Measurements from ENCODE around the gene SYNJ2BP.
"Not testable (repeated sequence)": the region's sequence is repeated elsewhere in the genome, so short reads cannot be mapped to it uniquely, and the experiment has no call there.

The SYNJ2BP gene

GRCh38 chr14:70419270-70419931, 2.5 kb upstream of the SYNJ2BP start:
- Histone ChIP-seq H3K4me1 (ENCODE audit: control insufficient read depth, insufficient read depth, low read length) (peaks cover 12% of the 10 kb centered on the region), H3K27ac (ENCODE audit: low read depth, low read length) (peak overlapping the region; percentile 18)
- not testable (repeated sequence) for H3K9ac ChIP-seq (ENCODE audit: low read depth, low read length); H3K36me3 ChIP-seq (ENCODE audit: control insufficient read depth, insufficient read depth, low read length); H3K9me3 ChIP-seq (ENCODE audit: control insufficient read depth, insufficient read depth, low read length); H3K27me3 ChIP-seq (ENCODE audit: control insufficient read depth, insufficient read depth, low read length); H3K4me3 ChIP-seq (ENCODE audit: low read depth, low read length)

- peaks cover 12% of the 10 kb centered on the region for H3K4me1 ChIP-seq (ENCODE audit: control insufficient read depth, insufficient read depth, low read length)
- H3K9ac ChIP-seq (ENCODE audit: low read depth, low read length) = peak overlapping the region; percentile 86
- H3K27ac ChIP-seq (ENCODE audit: low read depth, low read length) = peak overlapping the region; percentile 81
Observed at GRCh38 chr14:70416338-70416724, 559 bp downstream of the SYNJ2BP start.

GRCh38 chr14:70415788-70416187, 1.1 kb downstream of the SYNJ2BP start:
- H3K9me3 ChIP-seq (ENCODE audit: control insufficient read depth, insufficient read depth, low read length) = no peaks in the 10 kb centered on the region
- H3K9ac ChIP-seq (ENCODE audit: low read depth, low read length) = no peak overlapping the region
- H3K4me3 ChIP-seq (ENCODE audit: low read depth, low read length) = peak overlapping the region; percentile 95
- peaks cover 12% of the 10 kb centered on the region for H3K36me3 ChIP-seq (ENCODE audit: control insufficient read depth, insufficient read depth, low read length)
- H3K27ac ChIP-seq (ENCODE audit: low read depth, low read length) = no peak overlapping the region
- H3K4me1 ChIP-seq (ENCODE audit: control insufficient read depth, insufficient read depth, low read length) = peaks cover 12% of the 10 kb centered on the region
- no peaks in the 10 kb centered on the region for H3K27me3 ChIP-seq (ENCODE audit: control insufficient read depth, insufficient read depth, low read length)

More at GRCh38 chr14:70416338-70416724, 559 bp downstream of the SYNJ2BP start:
- Histone ChIP-seq H3K27me3 (ENCODE audit: control insufficient read depth, insufficient read depth, low read length) (no peaks in the 10 kb centered on the region), H3K36me3 (ENCODE audit: control insufficient read depth, insufficient read depth, low read length) (peaks cover 12% of the 10 kb centered on the region), H3K9me3 (ENCODE audit: control insufficient read depth, insufficient read depth, low read length) (no peaks in the 10 kb centered on the region), H3K4me3 (ENCODE audit: low read depth, low read length) (peak overlapping the region; percentile 95)

DNA sequence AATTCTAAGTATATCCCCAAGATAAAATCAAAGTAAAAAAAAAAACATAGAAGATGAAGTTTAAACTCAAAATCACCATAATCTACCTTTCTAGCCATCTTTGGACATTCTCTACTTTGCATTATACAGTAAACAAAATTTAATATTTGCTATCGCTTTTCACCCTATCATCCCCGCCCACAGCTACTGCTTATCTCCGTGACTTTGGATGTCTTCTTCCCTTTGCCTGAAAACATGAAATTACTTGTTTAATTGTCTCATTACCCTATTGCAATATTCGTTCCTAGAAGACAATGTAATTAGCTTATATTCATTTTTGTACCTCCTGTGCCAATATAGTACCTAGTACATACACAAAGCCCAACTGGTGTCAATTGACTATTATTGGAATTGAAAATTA, 9.3 kb downstream of the SYNJ2BP start:
- Histone ChIP-seq H3K36me3 (ENCODE audit: control insufficient read depth, insufficient read depth, low read length) (peaks cover 4% of the 10 kb centered on the region), H3K27me3 (ENCODE audit: control insufficient read depth, insufficient read depth, low read length) (no peaks in the 10 kb centered on the region), H3K27ac (ENCODE audit: low read depth, low read length) (no peak overlapping the region), H3K9me3 (ENCODE audit: control insufficient read depth, insufficient read depth, low read length) (no peaks in the 10 kb centered on the region), H3K4me3 (ENCODE audit: low read depth, low read length) (no peak overlapping the region), H3K4me1 (ENCODE audit: control insufficient read depth, insufficient read depth, low read length) (peaks cover 7% of the 10 kb centered on the region), H3K9ac (ENCODE audit: low read depth, low read length) (no peak overlapping the region)

- not testable (repeated sequence) for H3K4me3 ChIP-seq (ENCODE audit: low read depth, low read length); H3K27ac ChIP-seq (ENCODE audit: low read depth, low read length); H3K27me3 ChIP-seq (ENCODE audit: control insufficient read depth, insufficient read depth, low read length); H3K9me3 ChIP-seq (ENCODE audit: control insufficient read depth, insufficient read depth, low read length); H3K36me3 ChIP-seq (ENCODE audit: control insufficient read depth, insufficient read depth, low read length); H3K9ac ChIP-seq (ENCODE audit: low read depth, low read length)
- H3K4me1 ChIP-seq (ENCODE audit: control insufficient read depth, insufficient read depth, low read length) = peaks cover 15% of the 10 kb centered on the region
Observed at GRCh38 chr14:70406216-70406615, 10.7 kb downstream of the SYNJ2BP start.

GRCh38 chr14:70403335-70403734, 13.6 kb downstream of the SYNJ2BP start:
- H3K9me3 ChIP-seq (ENCODE audit: control insufficient read depth, insufficient read depth, low read length); H3K4me3 ChIP-seq (ENCODE audit: low read depth, low read length): not testable (repeated sequence)

DNA sequence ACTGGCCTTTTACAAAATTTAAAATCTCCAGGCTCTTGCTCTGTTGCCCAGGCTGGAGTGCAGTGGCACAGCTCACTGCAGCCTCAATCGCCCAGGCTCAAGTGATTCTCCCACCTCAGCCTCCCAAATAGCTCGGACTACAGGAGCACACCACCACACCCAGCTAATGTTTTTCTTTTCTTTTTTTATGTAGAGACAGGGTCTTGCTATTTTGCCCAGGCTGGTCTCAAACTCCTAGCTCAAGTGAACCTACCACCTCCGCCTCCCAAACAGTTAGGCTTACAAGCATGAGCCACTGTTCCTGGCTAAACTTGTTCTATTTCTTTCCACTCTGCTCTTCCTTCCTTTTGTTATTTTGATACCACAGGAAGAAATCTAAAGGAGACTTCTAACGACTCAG, 15.2 kb downstream of the SYNJ2BP start:
- H3K4me1 ChIP-seq (ENCODE audit: control insufficient read depth, insufficient read depth, low read length) = peaks cover 15% of the 10 kb centered on the region
- no peak overlapping the region for H3K4me3 ChIP-seq (ENCODE audit: low read depth, low read length)
- no peaks in the 10 kb centered on the region for H3K27me3 ChIP-seq (ENCODE audit: control insufficient read depth, insufficient read depth, low read length)
- H3K36me3 ChIP-seq (ENCODE audit: control insufficient read depth, insufficient read depth, low read length) = peaks cover 12% of the 10 kb centered on the region; the same call in 1 of the 2 replicates
- no peak overlapping the region for H3K9ac ChIP-seq (ENCODE audit: low read depth, low read length)
- H3K9me3 ChIP-seq (ENCODE audit: control insufficient read depth, insufficient read depth, low read length) = no peaks in the 10 kb centered on the region
- peak overlapping the region; percentile 14 for H3K27ac ChIP-seq (ENCODE audit: low read depth, low read length)

More at GRCh38 chr14:70403335-70403734, 13.6 kb downstream of the SYNJ2BP start:
- H3K27me3 ChIP-seq (ENCODE audit: control insufficient read depth, insufficient read depth, low read length); H3K36me3 ChIP-seq (ENCODE audit: control insufficient read depth, insufficient read depth, low read length); H3K9ac ChIP-seq (ENCODE audit: low read depth, low read length): not testable (repeated sequence)
- Histone ChIP-seq H3K4me1 (ENCODE audit: control insufficient read depth, insufficient read depth, low read length) (peaks cover 15% of the 10 kb centered on the region), H3K27ac (ENCODE audit: low read depth, low read length) (peak overlapping the region; percentile 5)

GRCh38 chr14:70398706-70399431, 18.0 kb downstream of the SYNJ2BP start:
- H3K4me3 ChIP-seq (ENCODE audit: low read depth, low read length) = no peak overlapping the region
- peaks cover 15% of the 10 kb centered on the region for H3K4me1 ChIP-seq (ENCODE audit: control insufficient read depth, insufficient read depth, low read length)
- H3K9ac ChIP-seq (ENCODE audit: low read depth, low read length) = no peak overlapping the region
- no peaks in the 10 kb centered on the region for H3K27me3 ChIP-seq (ENCODE audit: control insufficient read depth, insufficient read depth, low read length)
- peaks cover 12% of the 10 kb centered on the region; the same call in 1 of the 2 replicates for H3K36me3 ChIP-seq (ENCODE audit: control insufficient read depth, insufficient read depth, low read length)
- H3K9me3 ChIP-seq (ENCODE audit: control insufficient read depth, insufficient read depth, low read length) = no peaks in the 10 kb centered on the region
- H3K27ac ChIP-seq (ENCODE audit: low read depth, low read length) = no peak overlapping the region

- Histone ChIP-seq H3K27me3 (ENCODE audit: control insufficient read depth, insufficient read depth, low read length) (no peaks in the 10 kb centered on the region), H3K4me3 (ENCODE audit: low read depth, low read length) (no peak overlapping the region), H3K9me3 (ENCODE audit: control insufficient read depth, insufficient read depth, low read length) (no peaks in the 10 kb centered on the region), H3K4me1 (ENCODE audit: control insufficient read depth, insufficient read depth, low read length) (peaks cover 14% of the 10 kb centered on the region), H3K36me3 (ENCODE audit: control insufficient read depth, insufficient read depth, low read length) (peaks cover 12% of the 10 kb centered on the region; the same call in 1 of the 2 replicates), H3K9ac (ENCODE audit: low read depth, low read length) (no peak overlapping the region), H3K27ac (ENCODE audit: low read depth, low read length) (no peak overlapping the region)
Observed at GRCh38 chr14:70398280-70398679, 18.6 kb downstream of the SYNJ2BP start.

- peaks cover 12% of the 10 kb centered on the region; the same call in 1 of the 2 replicates for H3K36me3 ChIP-seq (ENCODE audit: control insufficient read depth, insufficient read depth, low read length)
- H3K27me3 ChIP-seq (ENCODE audit: control insufficient read depth, insufficient read depth, low read length) = no peaks in the 10 kb centered on the region
- H3K9ac ChIP-seq (ENCODE audit: low read depth, low read length) = no peak overlapping the region
- H3K4me1 ChIP-seq (ENCODE audit: control insufficient read depth, insufficient read depth, low read length) = peaks cover 9% of the 10 kb centered on the region
- H3K27ac ChIP-seq (ENCODE audit: low read depth, low read length) = no peak overlapping the region
- no peak overlapping the region for H3K4me3 ChIP-seq (ENCODE audit: low read depth, low read length)
- no peaks in the 10 kb centered on the region for H3K9me3 ChIP-seq (ENCODE audit: control insufficient read depth, insufficient read depth, low read length)
Observed at GRCh38 chr14:70397746-70398145, 19.1 kb downstream of the SYNJ2BP start.

DNA sequence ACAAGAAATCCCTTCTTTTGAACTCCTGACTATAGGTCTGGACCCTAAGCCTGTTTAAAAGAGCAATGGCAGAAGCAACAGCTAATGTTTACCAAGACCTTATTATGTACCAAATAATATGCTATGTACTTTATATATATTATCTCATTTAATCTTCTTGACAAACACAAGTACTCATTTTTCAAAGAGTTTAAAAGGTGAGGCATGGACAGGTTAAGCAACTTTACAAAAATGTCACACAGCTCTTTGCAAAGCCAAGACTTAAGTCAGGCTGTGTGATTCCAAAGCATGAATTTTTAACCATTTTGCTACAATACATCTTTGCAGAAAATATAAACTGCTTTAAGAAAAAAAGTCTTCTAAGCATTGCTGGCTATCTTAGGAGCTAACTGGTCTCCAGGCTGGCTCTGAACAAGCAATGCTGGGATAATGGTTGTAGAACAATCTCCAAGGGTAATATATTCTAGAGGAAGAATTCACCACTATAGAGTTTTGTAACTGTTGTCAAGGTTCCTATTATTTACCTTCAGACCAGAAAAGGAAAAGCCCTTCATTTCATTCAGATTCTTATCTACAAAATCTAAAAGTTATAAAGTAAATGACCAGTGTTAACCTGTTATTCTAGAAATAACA, 22.1 kb downstream of the SYNJ2BP start:
- Histone ChIP-seq H3K9ac (ENCODE audit: low read depth, low read length) (no peak overlapping the region), H3K27ac (ENCODE audit: low read depth, low read length) (no peak overlapping the region), H3K9me3 (ENCODE audit: control insufficient read depth, insufficient read depth, low read length) (no peaks in the 10 kb centered on the region), H3K27me3 (ENCODE audit: control insufficient read depth, insufficient read depth, low read length) (no peaks in the 10 kb centered on the region), H3K4me1 (ENCODE audit: control insufficient read depth, insufficient read depth, low read length) (peaks cover 13% of the 10 kb centered on the region), H3K36me3 (ENCODE audit: control insufficient read depth, insufficient read depth, low read length) (peaks cover 12% of the 10 kb centered on the region; the same call in 1 of the 2 replicates), H3K4me3 (ENCODE audit: low read depth, low read length) (no peak overlapping the region)

Data from HUES48 (cell line).